Trophoblast cell (in vitro differentiated cells and primary cell): ENCODE results near the gene BSN.

Experiments
- DNase-seq, 2 donors: peaks; one replicate each; pipeline ENCODE4 v3.0.0-alpha.2; 2016
- H2AFZ ChIP-seq: 2 replicates; pipeline ENCODE4 v1.6.1; 2013; ENCODE audit warnings: low read length, moderate library complexity, mild to moderate bottlenecking; ENCODE audit not compliant: insufficient read depth, poor library complexity
- H2AK5ac ChIP-seq: 2 replicates; pipeline ENCODE4 v1.6.1; 2013; ENCODE audit warnings: mild to moderate bottlenecking, low read length
- H2BK120ac ChIP-seq: 2 replicates; pipeline ENCODE4 v1.6.1; 2013; ENCODE audit warnings: low read length, mild to moderate bottlenecking, moderate library complexity; ENCODE audit not compliant: insufficient read depth, poor library complexity
- H2BK12ac ChIP-seq: 2 replicates; pipeline ENCODE4 v1.6.1; 2013; ENCODE audit warnings: mild to moderate bottlenecking, low read length, moderate library complexity
- H2BK5ac ChIP-seq: 2 replicates; pipeline ENCODE4 v1.6.1; 2013; ENCODE audit warnings: low read length, low read depth, moderate library complexity, mild to moderate bottlenecking; ENCODE audit not compliant: poor library complexity
- H3K14ac ChIP-seq: 2 replicates; pipeline ENCODE4 v1.6.1; 2013; ENCODE audit warnings: mild to moderate bottlenecking, low read length
- H3K18ac ChIP-seq: 2 replicates; pipeline ENCODE4 v1.6.1; 2013; ENCODE audit warnings: mild to moderate bottlenecking, low read length
- H3K23ac ChIP-seq: 2 replicates; pipeline ENCODE4 v1.6.1; 2013; ENCODE audit warnings: low read length
- H3K27ac ChIP-seq: 2 replicates; pipeline ENCODE4 v1.5.1; 2013; ENCODE audit warnings: low read depth, mild to moderate bottlenecking, inconsistent platforms, low read length, moderate library complexity
- H3K27me3 ChIP-seq: 2 replicates; pipeline ENCODE4 v1.6.1; 2013; ENCODE audit warnings: inconsistent platforms, mild to moderate bottlenecking, low read length, moderate library complexity; ENCODE audit not compliant: insufficient read depth
- H3K36me3 ChIP-seq, 2 experiments: 1 replicate in 1 of 2; 2 replicates in 1 of 2; pipeline ENCODE4 v1.6.1; 2013; ENCODE audit warnings: low read length in 2 of 2, mild to moderate bottlenecking in 2 of 2, moderate library complexity in 1 of 2; ENCODE audit not compliant: insufficient read depth in 2 of 2, control insufficient read depth in 1 of 2
- H3K4ac ChIP-seq: 2 replicates; pipeline ENCODE4 v1.6.1; 2013; ENCODE audit warnings: low read depth, mild to moderate bottlenecking, low read length, moderate library complexity
- H3K4me1 ChIP-seq, 2 experiments: 1 replicate in 1 of 2; 2 replicates in 1 of 2; pipeline ENCODE4 v1.6.1; 2013; ENCODE audit warnings: low read length in 2 of 2, mild to moderate bottlenecking in 2 of 2, moderate library complexity in 1 of 2; ENCODE audit not compliant: insufficient read depth in 2 of 2, control insufficient read depth in 1 of 2
- H3K4me2 ChIP-seq: 2 replicates; pipeline ENCODE4 v1.6.1; 2013; ENCODE audit warnings: inconsistent platforms, mild to moderate bottlenecking, low read length, moderate library complexity
- H3K4me3 ChIP-seq: 2 replicates; pipeline ENCODE4 v1.5.1; 2013; ENCODE audit warnings: mild to moderate bottlenecking, low read depth, low read length, inconsistent platforms
- H3K79me1 ChIP-seq: one replicate; pipeline ENCODE4 v1.6.1; 2013; ENCODE audit warnings: low read length
- H3K79me2 ChIP-seq: 2 replicates; pipeline ENCODE4 v1.6.1; 2013; ENCODE audit warnings: low read length, mild to moderate bottlenecking; ENCODE audit not compliant: control insufficient read depth, insufficient read depth, poor library complexity
- H3K9ac ChIP-seq: 2 replicates; pipeline ENCODE4 v1.6.1; 2013; ENCODE audit warnings: mild to moderate bottlenecking, low read length
- H3K9me3 ChIP-seq: 2 replicates; pipeline ENCODE4 v1.6.1; 2013; ENCODE audit warnings: low read depth, mild to moderate bottlenecking, control low read depth, inconsistent platforms, low read length; ENCODE audit not compliant: insufficient read depth
- H4K12ac ChIP-seq: 2 replicates; pipeline ENCODE4 v1.6.1; 2013; ENCODE audit warnings: low read depth, mild to moderate bottlenecking, low read length, moderate library complexity
- H4K8ac ChIP-seq: 2 replicates; pipeline ENCODE4 v1.6.1; 2013; ENCODE audit warnings: low read depth, mild to moderate bottlenecking, low read length, moderate library complexity
- H4K91ac ChIP-seq: one replicate; pipeline ENCODE4 v1.6.1; 2013; ENCODE audit warnings: low read depth, mild to moderate bottlenecking, low read length, moderate library complexity
- WGBS: extraction: QIAGEN DNeasy Blood & Tissue Kit; methylation state at CpG from one replicate; pipeline ENCODE4 v1.1.7; 2013; ENCODE audit warnings: missing lambda C conversion rate; ENCODE audit not compliant: insufficient read length, insufficient coverage; ENCODE audit errors: extremely low coverage; 5-methylcytosine and 5-hydroxymethylcytosine counted together

BSN gene

GRCh38 chr3:49618412-49618811 lies 64.1 kb downstream of the BSN start:
- Histone ChIP-seq H3K23ac (no peak overlapping the region), H2AK5ac (no peak overlapping the region), H3K27ac (no peak overlapping the region), H3K27me3 (no peaks in the 10 kb centered on the region), H3K9ac (no peak overlapping the region), H2AFZ (no peak overlapping the region), H3K4me1 (no peaks in the 10 kb centered on the region), H4K91ac (no peak overlapping the region), H3K9me3 (peaks cover 1% of the 10 kb centered on the region), H2BK5ac (no peak overlapping the region), H3K79me2 (no peaks in the 10 kb centered on the region), H3K36me3 (no peaks in the 10 kb centered on the region), H3K79me1 (no peaks in the 10 kb centered on the region), H3K4me3 (peak overlapping the region; percentile 11), H2BK12ac (no peak overlapping the region), H4K8ac (no peak overlapping the region), H3K4me2 (no peak overlapping the region), H3K18ac (no peak overlapping the region), H4K12ac (no peak overlapping the region), H2BK120ac (no peak overlapping the region), H3K4ac (no peak overlapping the region), H3K14ac (no peak overlapping the region)
- no CpG with 5 or more reads among the region's 4 CpGs for WGBS
- DNase-seq: no peak

GRCh38 chr3:49619649-49620048 lies 65.4 kb downstream of the BSN start:
- Histone ChIP-seq H4K8ac (no peak overlapping the region), H3K27ac (no peak overlapping the region), H2AFZ (no peak overlapping the region), H4K12ac (no peak overlapping the region), H2BK12ac (no peak overlapping the region), H2BK5ac (no peak overlapping the region), H3K9me3 (peaks cover 1% of the 10 kb centered on the region), H3K79me1 (no peaks in the 10 kb centered on the region), H3K23ac (no peak overlapping the region), H3K27me3 (no peaks in the 10 kb centered on the region), H4K91ac (no peak overlapping the region), H3K36me3 (no peaks in the 10 kb centered on the region), H2AK5ac (no peak overlapping the region), H3K4me3 (no peak overlapping the region), H3K9ac (no peak overlapping the region), H2BK120ac (no peak overlapping the region), H3K4ac (no peak overlapping the region), H3K4me2 (no peak overlapping the region), H3K4me1 (no peaks in the 10 kb centered on the region), H3K79me2 (no peaks in the 10 kb centered on the region), H3K18ac (no peak overlapping the region), H3K14ac (no peak overlapping the region)
- no peak for DNase-seq
- WGBS: no CpG with 5 or more reads among the region's 5 CpGs

- no peak overlapping the region for H4K12ac ChIP-seq
- H3K4me2 ChIP-seq: no peak overlapping the region
- no peak overlapping the region for H2AK5ac ChIP-seq
- no peaks in the 10 kb centered on the region for H3K79me2 ChIP-seq
- DNase-seq: no peak
- H2BK5ac ChIP-seq: no peak overlapping the region
- H3K23ac ChIP-seq: no peak overlapping the region
- no peak overlapping the region for H4K8ac ChIP-seq
- H3K4me1 ChIP-seq: no peaks in the 10 kb centered on the region
- H3K18ac ChIP-seq: no peak overlapping the region
- H2AFZ ChIP-seq: no peak overlapping the region
- H3K36me3 ChIP-seq: no peaks in the 10 kb centered on the region
- H3K27me3 ChIP-seq: no peaks in the 10 kb centered on the region
- no peak overlapping the region for H2BK120ac ChIP-seq
- no peaks in the 10 kb centered on the region for H3K79me1 ChIP-seq
- no peaks in the 10 kb centered on the region for H3K9me3 ChIP-seq
- H2BK12ac ChIP-seq: no peak overlapping the region
- H4K91ac ChIP-seq: no peak overlapping the region
- no peak overlapping the region for H3K27ac ChIP-seq
- no peak overlapping the region for H3K14ac ChIP-seq
- H3K4ac ChIP-seq: no peak overlapping the region
- H3K4me3 ChIP-seq: no peak overlapping the region
- H3K9ac ChIP-seq: no peak overlapping the region
- no CpG with 5 or more reads among the region's 8 CpGs for WGBS
These were observed 66.5 kb downstream of the BSN start for GRCh38 chr3:49620728-49621127.

- no peak overlapping the region for H3K4ac ChIP-seq
- H3K4me1 ChIP-seq: no peaks in the 10 kb centered on the region
- H3K23ac ChIP-seq: no peak overlapping the region
- H4K12ac ChIP-seq: no peak overlapping the region
- no peak overlapping the region for H2BK120ac ChIP-seq
- H3K79me2 ChIP-seq: no peaks in the 10 kb centered on the region
- H2AFZ ChIP-seq: no peak overlapping the region
- no peak overlapping the region for H3K9ac ChIP-seq
- H4K8ac ChIP-seq: no peak overlapping the region
- no peak overlapping the region for H2BK5ac ChIP-seq
- no peak overlapping the region for H3K18ac ChIP-seq
- H3K27me3 ChIP-seq: no peaks in the 10 kb centered on the region
- no peaks in the 10 kb centered on the region for H3K36me3 ChIP-seq
- no peak overlapping the region for H3K14ac ChIP-seq
- no peaks in the 10 kb centered on the region for H3K79me1 ChIP-seq
- H3K4me3 ChIP-seq: no peak overlapping the region
- no peak overlapping the region for H2AK5ac ChIP-seq
- no CpG with 5 or more reads among the region's 1 CpG for WGBS
- H3K9me3 ChIP-seq: no peaks in the 10 kb centered on the region
- no peak overlapping the region for H4K91ac ChIP-seq
- H2BK12ac ChIP-seq: no peak overlapping the region
- DNase-seq: no peak
- no peak overlapping the region for H3K4me2 ChIP-seq
- no peak overlapping the region for H3K27ac ChIP-seq
These were observed 68.8 kb downstream of the BSN start for GRCh38 chr3:49623071-49623470.
